ENCODE data around the gene TUSC7. TPM values are rescaled to one million over a fixed set of nuclear protein-coding genes. Genes with fewer than 3 reads are reported as not detected.

Gene TUSC7
- total RNA-seq, 1 experiment from 2014 or later: not detected

GRCh38 chr3:116749388-116749787, 39.8 kb downstream of the TUSC7 start:
- POLR2A ChIA-PET: no interaction called here
- intact Hi-C loops (cut with micrococcal nuclease): no loop called here
- Mint-ChIP-seq H3K4me1 (ENCODE audit: insufficient read depth, unreplicated experiment) (no peaks in the 10 kb centered on the region), H3K27me3 (ENCODE audit: insufficient read depth, unreplicated experiment) (peaks cover 77% of the 10 kb centered on the region), H3K9me3 (ENCODE audit: unreplicated experiment) (no peaks in the 10 kb centered on the region), H3K27ac (ENCODE audit: low read depth, unreplicated experiment) (no peak overlapping the region), H3K4me3 (ENCODE audit: unreplicated experiment) (no peak overlapping the region), H3K36me3 (ENCODE audit: insufficient read depth, unreplicated experiment) (no peaks in the 10 kb centered on the region)
- TF ChIP-seq CTCF (IDR thresholded peaks at IDR 0.05; ENCODE audit: unreplicated experiment): no peak
- CTCF ChIA-PET: interaction anchor here (1.6 kb wide), 1 partner anchor 9 kb away, joined by 11 read pairs; no protein-coding TSS in a partner anchor
- DNase-seq (ENCODE audit: unreplicated experiment): no peak
- BruUV-seq (replicated peaks): no TSS peak

DNA sequence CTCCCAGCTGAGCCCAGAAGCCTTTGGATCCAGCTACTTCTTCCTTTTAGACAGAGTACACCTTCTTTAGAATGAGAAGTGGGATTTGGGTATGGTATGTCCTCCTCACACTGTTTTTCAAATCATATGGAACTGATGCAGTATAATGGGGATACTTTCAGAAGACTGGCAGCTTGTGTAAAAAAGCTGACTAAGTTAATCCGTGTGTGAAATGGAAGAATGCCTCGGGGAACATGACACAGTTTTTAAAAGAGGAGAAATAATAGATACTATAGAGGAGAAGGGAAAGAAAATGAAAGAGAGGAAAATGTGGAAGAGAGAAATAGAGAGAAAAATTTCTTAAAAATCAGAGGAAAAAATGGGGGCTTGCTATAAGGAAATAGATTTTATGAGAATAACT, 47.7 kb downstream of the TUSC7 start:
- H3K4me1 Mint-ChIP-seq (ENCODE audit: insufficient read depth, unreplicated experiment): no peaks in the 10 kb centered on the region
- DNase-seq (ENCODE audit: unreplicated experiment): no peak
- no peak overlapping the region for H3K27ac Mint-ChIP-seq (ENCODE audit: low read depth, unreplicated experiment)
- ChIA-PET CTCF (interaction anchor here (0.6 to 2.1 kb wide), 25 partner anchors 10 to 1485 kb away, joined by 3 to 18 read pairs (median 3); no protein-coding TSS in a partner anchor), POLR2A (no interaction called here)
- no peak overlapping the region for H3K4me3 Mint-ChIP-seq (ENCODE audit: unreplicated experiment)
- no peaks in the 10 kb centered on the region for H3K9me3 Mint-ChIP-seq (ENCODE audit: unreplicated experiment)
- BruUV-seq (replicated peaks): no TSS peak
- intact Hi-C loops (cut with micrococcal nuclease): loop anchor here (5.0 kb wide), 1 partner anchor 940 kb away; no protein-coding TSS in a partner anchor
- peaks cover 84% of the 10 kb centered on the region for H3K27me3 Mint-ChIP-seq (ENCODE audit: insufficient read depth, unreplicated experiment)
- no peak for TF ChIP-seq CTCF (IDR thresholded peaks at IDR 0.05; ENCODE audit: unreplicated experiment)
- H3K36me3 Mint-ChIP-seq (ENCODE audit: insufficient read depth, unreplicated experiment): no peaks in the 10 kb centered on the region

DNA sequence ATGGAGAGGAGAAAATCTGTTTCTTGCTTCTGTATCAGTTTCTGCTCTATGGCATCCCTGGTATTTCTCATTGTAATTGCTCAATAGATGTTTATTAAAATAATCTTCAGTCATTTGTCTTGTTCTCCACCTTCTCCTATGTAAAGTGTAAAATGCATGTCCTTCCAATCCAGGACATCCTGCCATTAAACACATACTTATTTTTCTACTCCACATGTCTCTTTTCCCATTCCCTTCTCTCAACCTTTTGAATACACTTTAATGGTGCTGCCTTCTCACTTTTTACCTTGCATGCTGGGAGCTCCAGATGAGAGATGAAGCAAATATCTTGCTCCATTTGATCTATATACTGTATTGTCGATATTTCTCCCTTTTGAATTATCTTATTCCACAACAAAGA, 49.7 kb downstream of the TUSC7 start:
- peaks cover 76% of the 10 kb centered on the region for H3K27me3 Mint-ChIP-seq (ENCODE audit: insufficient read depth, unreplicated experiment)
- no peaks in the 10 kb centered on the region for H3K4me1 Mint-ChIP-seq (ENCODE audit: insufficient read depth, unreplicated experiment)
- CTCF ChIA-PET: interaction anchor here (0.6 to 1.8 kb wide), 8 partner anchors 8 to 939 kb away, joined by 3 to 7 read pairs (median 3); no protein-coding TSS in a partner anchor
- no peaks in the 10 kb centered on the region for H3K36me3 Mint-ChIP-seq (ENCODE audit: insufficient read depth, unreplicated experiment)
- POLR2A ChIA-PET: no interaction called here
- no peaks in the 10 kb centered on the region for H3K9me3 Mint-ChIP-seq (ENCODE audit: unreplicated experiment)
- TF ChIP-seq CTCF (IDR thresholded peaks at IDR 0.05; ENCODE audit: unreplicated experiment): no peak
- DNase-seq (ENCODE audit: unreplicated experiment): no peak
- H3K27ac Mint-ChIP-seq (ENCODE audit: low read depth, unreplicated experiment): no peak overlapping the region
- intact Hi-C loops (cut with micrococcal nuclease): loop anchor here (5.0 kb wide), 1 partner anchor 942 kb away; no protein-coding TSS in a partner anchor
- H3K4me3 Mint-ChIP-seq (ENCODE audit: unreplicated experiment): no peak overlapping the region
- BruUV-seq (replicated peaks): no TSS peak

All from MCF 10A (cell line).